Jurkat, Clone E6-1 (cell line): ENCODE results near the gene PGM3.

Experiments used
- DNase-seq: peaks from one replicate; pipeline ENCODE4 v3.0.0-alpha.2; 2011; ENCODE audit warnings: low read depth, low spot score
- H3K4me3 ChIP-seq: 2 replicates; pipeline ENCODE4 v1.5.1; 2011; ENCODE audit warnings: mild to moderate bottlenecking, low read length, control low read depth, moderate library complexity

Gene PGM3

GRCh38 chr6:83126807-83127206 lies 66.3 kb downstream of the PGM3 start:
- DNase-seq = no peak
- no peak overlapping the region for H3K4me3 ChIP-seq

GRCh38 chr6:83126223-83126622 lies 66.8 kb downstream of the PGM3 start:
- DNase-seq = no peak
- H3K4me3 ChIP-seq = no peak overlapping the region

- H3K4me3 ChIP-seq = no peak overlapping the region
These were observed 67.6 kb downstream of the PGM3 start for GRCh38 chr6:83125425-83125824.

GRCh38 chr6:83124553-83124952 lies 68.5 kb downstream of the PGM3 start:
- H3K4me3 ChIP-seq = no peak overlapping the region
- DNase-seq = no peak

More at GRCh38 chr6:83125425-83125824, 67.6 kb downstream of the PGM3 start:
- DNase-seq = no peak

- H3K4me3 ChIP-seq = no peak overlapping the region
- no peak for DNase-seq
These were observed 73.2 kb downstream of the PGM3 start for GRCh38 chr6:83119742-83120300.

- no peak overlapping the region for H3K4me3 ChIP-seq
- no peak for DNase-seq
These were observed 75.3 kb downstream of the PGM3 start for GRCh38 chr6:83117802-83118201.
